ENCODE results near the gene HIBADH. TPM values are rescaled to one million over a fixed set of nuclear protein-coding genes. Genes with fewer than 3 reads are reported as not detected.
A peak's percentile ranks its signal among the peaks of the same experiment; 100 is the strongest.

The HIBADH gene
- total RNA-seq, 2 donors from 2014 or later: 28.2 to 44.4 TPM

- Histone ChIP-seq H3K27ac (peak overlapping the region; percentile 92), H3K4me1 (no peaks in the 10 kb centered on the region), H3K4me3 (peak overlapping the region; percentile 93), H3K27me3 (no peaks in the 10 kb centered on the region), H3K9ac (ENCODE audit: low read depth in 2 of 2, low read length in 2 of 2) (peak overlapping the region; percentile 88 to 96), H3K36me3 (no peaks in the 10 kb centered on the region), H3K9me3 (no peaks in the 10 kb centered on the region)
- no peak for DNase-seq
- intact Hi-C loops (cut with DNase I): no loop called here
- no peak for TF ChIP-seq CTCF (IDR thresholded peaks at IDR 0.05)
Measured at GRCh38 chr7:27661811-27662489, 733 bp downstream of the HIBADH start.

GRCh38 chr7:27656724-27657123, 6.0 kb downstream of the HIBADH start:
- Histone ChIP-seq H3K9ac (ENCODE audit: low read depth in 2 of 2, low read length in 2 of 2) (no peak overlapping the region), H3K27ac (no peak overlapping the region), H3K9me3 (no peaks in the 10 kb centered on the region), H3K36me3 (no peaks in the 10 kb centered on the region), H3K4me1 (no peaks in the 10 kb centered on the region), H3K4me3 (no peak overlapping the region), H3K27me3 (no peaks in the 10 kb centered on the region)
- intact Hi-C loops (cut with DNase I): no loop called here
- DNase-seq: no peak
- no peak for TF ChIP-seq CTCF (IDR thresholded peaks at IDR 0.05)

- H3K9me3 ChIP-seq: no peaks in the 10 kb centered on the region
- intact Hi-C loops (cut with DNase I): no loop called here
- H3K4me1 ChIP-seq: no peaks in the 10 kb centered on the region
- no peak overlapping the region for H3K27ac ChIP-seq
- no peaks in the 10 kb centered on the region for H3K36me3 ChIP-seq
- no peak for TF ChIP-seq CTCF (IDR thresholded peaks at IDR 0.05)
- no peak overlapping the region for H3K4me3 ChIP-seq
- DNase-seq: no peak
- H3K9ac ChIP-seq (ENCODE audit: low read depth in 2 of 2, low read length in 2 of 2): no peak overlapping the region
- no peaks in the 10 kb centered on the region for H3K27me3 ChIP-seq
Measured at GRCh38 chr7:27655184-27655583, 7.5 kb downstream of the HIBADH start.

- Histone ChIP-seq H3K4me1 (no peaks in the 10 kb centered on the region), H3K9ac (ENCODE audit: low read depth in 2 of 2, low read length in 2 of 2) (no peak overlapping the region), H3K27ac (no peak overlapping the region), H3K4me3 (no peak overlapping the region), H3K27me3 (no peaks in the 10 kb centered on the region), H3K36me3 (no peaks in the 10 kb centered on the region), H3K9me3 (no peaks in the 10 kb centered on the region)
- no peak for TF ChIP-seq CTCF (IDR thresholded peaks at IDR 0.05)
- intact Hi-C loops (cut with DNase I): no loop called here
- DNase-seq: no peak
Measured at GRCh38 chr7:27652518-27652917, 10.2 kb downstream of the HIBADH start.

- H3K4me3 ChIP-seq: no peak overlapping the region
- no peak for TF ChIP-seq CTCF (IDR thresholded peaks at IDR 0.05)
- H3K9me3 ChIP-seq: no peaks in the 10 kb centered on the region
- no peaks in the 10 kb centered on the region for H3K36me3 ChIP-seq
- H3K9ac ChIP-seq (ENCODE audit: low read depth in 2 of 2, low read length in 2 of 2): no peak overlapping the region
- no peak overlapping the region for H3K27ac ChIP-seq
- H3K4me1 ChIP-seq: no peaks in the 10 kb centered on the region
- H3K27me3 ChIP-seq: no peaks in the 10 kb centered on the region
- intact Hi-C loops (cut with DNase I): no loop called here
- DNase-seq: no peak
Measured at GRCh38 chr7:27651702-27652101, 11.0 kb downstream of the HIBADH start.
